GM23338 (cell line): Measurements from ENCODE around the gene ELF5. TPM values are rescaled to one million over a fixed set of nuclear protein-coding genes. Genes with fewer than 3 reads are reported as not detected.
A peak's percentile ranks its signal among the peaks of the same experiment; 100 is the strongest.

Experiments used
- ATAC-seq: fragments of 200-7000 bp; cut with Tn5 transposase; 3 replicates; pipeline ENCODE4 v1.9.1; 2020
- DNase-seq: peaks from one replicate; pipeline ENCODE4 v3.0.0-alpha.2; 2015; ENCODE audit warnings: low spot score
- H2AFZ ChIP-seq: fragments of 200-600 bp; sonication (generic); 2 replicates; pipeline ENCODE4 v1.8.0; 2016; ENCODE audit warnings: antibody characterized with exemption, mild to moderate bottlenecking, moderate library complexity
- H3F3A ChIP-seq: fragments of 200-600 bp; sonication (generic); replicated peaks from 2 replicates; pipeline ENCODE4 v1.8.0; 2017; ENCODE audit warnings: antibody characterized with exemption, mixed run types, low read depth
- H3K27ac ChIP-seq: fragments of 200-600 bp; sonication (generic); 2 replicates; pipeline ENCODE4 v1.6.1; 2016; ENCODE audit warnings: low read depth
- H3K27me3 ChIP-seq: fragments of 200-600 bp; sonication (generic); 2 replicates; pipeline ENCODE4 v1.8.0; 2016; ENCODE audit warnings: mild to moderate bottlenecking, mixed run types, moderate library complexity; ENCODE audit not compliant: insufficient read depth
- H3K36me3 ChIP-seq: fragments of 200-600 bp; sonication (generic); 2 replicates; pipeline ENCODE4 v1.8.0; 2016; ENCODE audit warnings: mild to moderate bottlenecking; ENCODE audit not compliant: insufficient read depth
- H3K4me1 ChIP-seq: fragments of 200-600 bp; sonication (generic); 2 replicates; pipeline ENCODE4 v1.8.0; 2016; ENCODE audit warnings: mild to moderate bottlenecking, moderate library complexity; ENCODE audit not compliant: insufficient read depth
- H3K4me2 ChIP-seq: fragments of 200-600 bp; sonication (generic); 2 replicates; pipeline ENCODE4 v1.7.1; 2017; ENCODE audit warnings: mixed run types
- H3K4me3 ChIP-seq: fragments of 200-600 bp; sonication (generic); 2 replicates; pipeline ENCODE4 v1.6.1; 2016; ENCODE audit warnings: mixed run types
- H3K79me2 ChIP-seq: fragments of 200-600 bp; sonication (generic); replicated peaks from 2 replicates; pipeline ENCODE4 v1.8.0; 2017; ENCODE audit warnings: mild to moderate bottlenecking; ENCODE audit not compliant: insufficient read depth
- H3K9me2 ChIP-seq: fragments of 200-600 bp; sonication (generic); 2 replicates; pipeline ENCODE4 v1.8.0; 2017; ENCODE audit not compliant: insufficient read depth
- H4K20me1 ChIP-seq: fragments of 200-600 bp; sonication (generic); replicated peaks from 2 replicates; pipeline ENCODE4 v1.8.0; 2017; ENCODE audit warnings: mild to moderate bottlenecking; ENCODE audit not compliant: insufficient read depth
- H3K27ac Mint-ChIP-seq: 2 replicates; pipeline ENCODE4 v1.8.0; 2020; ENCODE audit warnings: inconsistent platforms, mild to moderate bottlenecking, moderate library complexity, mixed read lengths
- H3K27me3 Mint-ChIP-seq: 3 replicates; pipeline ENCODE4 v1.8.0; 2022; ENCODE audit warnings: low read depth, mild to moderate bottlenecking, moderate library complexity, mixed read lengths, inconsistent platforms; ENCODE audit not compliant: insufficient read depth, poor library complexity
- H3K36me3 Mint-ChIP-seq: 3 replicates; pipeline ENCODE4 v1.8.0; 2021; ENCODE audit warnings: low read depth, mild to moderate bottlenecking, inconsistent platforms, moderate library complexity, mixed read lengths
- H3K4me1 Mint-ChIP-seq: 3 replicates; pipeline ENCODE4 v1.8.0; 2020; ENCODE audit warnings: mild to moderate bottlenecking, inconsistent platforms, mixed read lengths
- H3K4me3 Mint-ChIP-seq: 3 replicates; pipeline ENCODE4 v1.8.0; 2021; ENCODE audit warnings: moderate library complexity, mild to moderate bottlenecking, inconsistent platforms, mixed read lengths
- H3K9me3 Mint-ChIP-seq: 3 replicates; pipeline ENCODE4 v1.8.0; 2020; ENCODE audit warnings: moderate library complexity, mild to moderate bottlenecking, inconsistent platforms, mixed read lengths
- CREB1 ChIP-seq: fragments of 250-450 bp; sonication (Bioruptor Pico); IDR thresholded peaks from 2 replicates; pipeline ENCODE4 v1.5.0; 2020; ENCODE audit warnings: low read depth, mild to moderate bottlenecking, moderate library complexity
- ETS1 ChIP-seq: IDR thresholded peaks from 2 replicates; pipeline ENCODE4 v1.6.1; 2016; ENCODE audit warnings: antibody characterized with exemption
- EZH2 ChIP-seq: fragments of 200-600 bp; sonication (generic); IDR thresholded peaks from one replicate; pipeline ENCODE4 v1.8.0; 2017; ENCODE audit warnings: antibody characterized with exemption, mild to moderate bottlenecking, low read depth; ENCODE audit not compliant: unreplicated experiment
- EZH2phosphoT487 ChIP-seq: fragments of 200-600 bp; sonication (generic); IDR thresholded peaks from one replicate; pipeline ENCODE4 v1.8.1; 2018; ENCODE audit warnings: antibody characterized with exemption; ENCODE audit not compliant: unreplicated experiment
- JUNB ChIP-seq: IDR thresholded peaks from one replicate; pipeline ENCODE4 v1.6.1; 2016; ENCODE audit warnings: antibody characterized with exemption; ENCODE audit not compliant: unreplicated experiment
- NANOG ChIP-seq: IDR thresholded peaks from 2 replicates; pipeline ENCODE4 v1.6.1; 2016; ENCODE audit warnings: antibody characterized with exemption, borderline replicate concordance
- POLR2AphosphoS5 ChIP-seq: IDR thresholded peaks from 2 replicates; pipeline ENCODE4 v1.6.1; 2016; ENCODE audit warnings: antibody characterized with exemption, low read depth
- REST ChIP-seq: IDR thresholded peaks from one replicate; pipeline ENCODE4 v1.6.1; 2018; ENCODE audit warnings: antibody characterized with exemption; ENCODE audit not compliant: unreplicated experiment
- STAT1 ChIP-seq: IDR thresholded peaks from one replicate; pipeline ENCODE4 v1.6.1; 2016; ENCODE audit warnings: antibody characterized with exemption; ENCODE audit not compliant: unreplicated experiment
- ZNF114 ChIP-seq: fragments of 250-450 bp; sonication (Bioruptor Pico); IDR thresholded peaks from 2 replicates; pipeline ENCODE4 v1.5.0; 2020; ENCODE audit warnings: mild to moderate bottlenecking, moderate library complexity
- ZNF331 ChIP-seq: fragments of 250-450 bp; sonication (Bioruptor Pico); IDR thresholded peaks from 2 replicates; pipeline ENCODE4 v1.5.0; 2020; ENCODE audit warnings: low read depth, mild to moderate bottlenecking, moderate library complexity
- ZNF462 ChIP-seq: fragments of 250-450 bp; sonication (Bioruptor Pico); IDR thresholded peaks from 2 replicates; pipeline ENCODE4 v1.5.0; 2020; ENCODE audit warnings: mild to moderate bottlenecking, moderate library complexity
- polyA plus RNA-seq: library from polyadenylated mRNA; unstranded; fragments of >200 nt; fragmentation: Nextera tagmentation; extraction: Ambion mirVana; gene quantifications from 2 replicates; pipeline ENCODE4 v1.2.1, GENCODE V29; 2016
- total RNA-seq: library from RNA; depleted of rRNA; stranded (reverse); fragments of >200 nt; shearing (Covaris generic); gene quantifications from 2 replicates; pipeline ENCODE4 v1.2.3, GENCODE V29; 2014
- TF ChIP-seq, protein P1 (sequence below), 2 experiments: fragments of 200-600 bp in 1 of 2; sonication (generic) in 1 of 2; conservative IDR thresholded peaks; 2 replicates each; pipeline versions ENCODE4 v1.5.1 to v1.6.1; 2016 to 2017; ENCODE audit warnings: antibody characterized with exemption in 2 of 2, low read depth in 2 of 2, mild to moderate bottlenecking in 2 of 2, moderate library complexity in 1 of 2

Gene ELF5
- total and polyA plus RNA-seq, 2 experiments from 2014 or later, result not detected

DNA sequence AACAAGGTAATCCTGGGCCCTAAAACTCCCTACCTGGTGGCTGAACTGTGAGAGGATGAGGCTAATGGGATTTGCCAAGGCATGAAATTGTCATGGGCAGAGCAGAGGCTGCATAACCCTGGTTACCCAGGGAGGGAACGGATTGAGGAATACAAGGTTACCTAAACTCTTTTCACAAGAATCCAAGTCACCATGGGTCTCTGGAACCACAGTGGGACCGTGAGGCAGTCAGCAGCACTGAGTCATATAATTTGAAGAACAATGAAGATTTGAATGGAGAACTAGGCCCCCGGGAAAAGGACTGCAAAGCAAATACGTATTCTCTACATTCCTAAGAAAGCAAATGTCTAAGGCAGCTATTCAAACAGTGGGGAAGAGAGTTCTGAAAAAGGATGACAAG, 55.1 kb downstream of the ELF5 start:
- Histone ChIP-seq H3K27ac (no peak overlapping the region), H3K4me2 (no peak overlapping the region), H3K79me2 (no peaks in the 10 kb centered on the region), H3K4me3 (no peak overlapping the region), H4K20me1 (no peaks in the 10 kb centered on the region; the same call in 1 of the 2 replicates), H3K27me3 (no peaks in the 10 kb centered on the region), H3F3A (no peaks in the 10 kb centered on the region), H3K4me1 (no peaks in the 10 kb centered on the region), H3K36me3 (peaks cover 3% of the 10 kb centered on the region; the same call in 1 of the 2 replicates), H3K9me2 (no peaks in the 10 kb centered on the region), H2AFZ (no peak overlapping the region)
- H3K4me1 Mint-ChIP-seq, result no peaks in the 10 kb centered on the region; the same call in 2 of the 3 replicates
- peak overlapping the region; percentile 37; the same call in 1 of the 2 replicates for H3K27ac Mint-ChIP-seq
- no peaks in the 10 kb centered on the region for H3K27me3 Mint-ChIP-seq
- no peaks in the 10 kb centered on the region for H3K9me3 Mint-ChIP-seq
- DNase-seq (no peak), ATAC-seq (no peak)
- H3K4me3 Mint-ChIP-seq, result no peak overlapping the region
- TF ChIP-seq CREB1 (no peak), ZNF331 (CRISPR knock-in tag) (no peak), ZNF462 (CRISPR knock-in tag) (no peak), EZH2phosphoT487 (no peak), NANOG (no peak), JUNB (no peak), ETS1 (no peak), POLR2AphosphoS5 (no peak), REST (no peak), STAT1 (no peak), EZH2 (no peak), ZNF114 (CRISPR knock-in tag) (no peak)
- TF ChIP-seq, protein P1, sequence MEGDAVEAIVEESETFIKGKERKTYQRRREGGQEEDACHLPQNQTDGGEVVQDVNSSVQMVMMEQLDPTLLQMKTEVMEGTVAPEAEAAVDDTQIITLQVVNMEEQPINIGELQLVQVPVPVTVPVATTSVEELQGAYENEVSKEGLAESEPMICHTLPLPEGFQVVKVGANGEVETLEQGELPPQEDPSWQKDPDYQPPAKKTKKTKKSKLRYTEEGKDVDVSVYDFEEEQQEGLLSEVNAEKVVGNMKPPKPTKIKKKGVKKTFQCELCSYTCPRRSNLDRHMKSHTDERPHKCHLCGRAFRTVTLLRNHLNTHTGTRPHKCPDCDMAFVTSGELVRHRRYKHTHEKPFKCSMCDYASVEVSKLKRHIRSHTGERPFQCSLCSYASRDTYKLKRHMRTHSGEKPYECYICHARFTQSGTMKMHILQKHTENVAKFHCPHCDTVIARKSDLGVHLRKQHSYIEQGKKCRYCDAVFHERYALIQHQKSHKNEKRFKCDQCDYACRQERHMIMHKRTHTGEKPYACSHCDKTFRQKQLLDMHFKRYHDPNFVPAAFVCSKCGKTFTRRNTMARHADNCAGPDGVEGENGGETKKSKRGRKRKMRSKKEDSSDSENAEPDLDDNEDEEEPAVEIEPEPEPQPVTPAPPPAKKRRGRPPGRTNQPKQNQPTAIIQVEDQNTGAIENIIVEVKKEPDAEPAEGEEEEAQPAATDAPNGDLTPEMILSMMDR (conservative IDR thresholded peaks at IDR 0.05; ENCODE audit: low read depth in 2 of 2), result no peak
- H3K36me3 Mint-ChIP-seq, result peaks cover 28% of the 10 kb centered on the region
